Breast epithelium (tissue), 3 donors: Measurements from ENCODE around the gene SLC35A2.

Experiments used
- POLR2A ChIP-seq: fragments of 450-650 bp; IDR thresholded peaks from one replicate; pipeline ENCODE4 v1.6.1; 2016; ENCODE audit warnings: antibody characterized with exemption, mild to moderate bottlenecking, moderate library complexity
- POLR2AphosphoS5 ChIP-seq, 3 donors: sonication (generic); formaldehyde crosslinking; IDR thresholded peaks; one replicate each; pipeline ENCODE4 v1.6.1; 2017; ENCODE audit warnings: antibody characterized with exemption in 3 of 3
- TF ChIP-seq, protein P1 (sequence below), 3 donors: fragments of 450-650 bp; IDR thresholded peaks; one replicate each; pipeline ENCODE4 v1.5.1; 2016 to 2017; ENCODE audit warnings: antibody characterized with exemption in 3 of 3, mild to moderate bottlenecking in 3 of 3, moderate library complexity in 3 of 3

DNA sequence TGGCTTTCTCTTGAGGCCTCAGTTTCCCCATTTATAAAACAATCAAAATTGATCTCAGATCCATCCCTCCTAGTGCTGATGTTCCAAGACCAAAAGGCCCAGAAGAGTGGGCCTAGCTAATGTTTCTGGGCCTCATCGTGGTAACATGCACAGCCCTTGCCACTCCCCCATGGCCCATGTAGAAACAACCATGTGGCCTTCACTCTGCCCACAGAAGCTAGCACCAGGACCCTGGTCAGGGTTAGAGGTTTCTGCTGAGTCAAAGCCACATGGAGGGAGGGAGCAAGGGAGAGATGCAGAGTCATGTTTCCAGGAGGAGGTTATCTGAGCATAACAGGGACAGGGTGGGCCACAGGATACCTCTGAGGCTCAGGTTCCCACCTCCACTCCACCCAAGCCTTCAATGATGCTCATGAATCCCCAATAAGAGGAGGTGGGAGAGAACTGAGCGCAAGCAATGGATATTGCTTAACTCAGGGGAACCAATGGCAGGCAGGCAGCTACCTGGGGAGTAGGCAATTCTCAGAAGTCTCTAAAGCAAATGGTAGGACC lies 29.0 kb upstream of the SLC35A2 start:
- TF ChIP-seq, protein P1, sequence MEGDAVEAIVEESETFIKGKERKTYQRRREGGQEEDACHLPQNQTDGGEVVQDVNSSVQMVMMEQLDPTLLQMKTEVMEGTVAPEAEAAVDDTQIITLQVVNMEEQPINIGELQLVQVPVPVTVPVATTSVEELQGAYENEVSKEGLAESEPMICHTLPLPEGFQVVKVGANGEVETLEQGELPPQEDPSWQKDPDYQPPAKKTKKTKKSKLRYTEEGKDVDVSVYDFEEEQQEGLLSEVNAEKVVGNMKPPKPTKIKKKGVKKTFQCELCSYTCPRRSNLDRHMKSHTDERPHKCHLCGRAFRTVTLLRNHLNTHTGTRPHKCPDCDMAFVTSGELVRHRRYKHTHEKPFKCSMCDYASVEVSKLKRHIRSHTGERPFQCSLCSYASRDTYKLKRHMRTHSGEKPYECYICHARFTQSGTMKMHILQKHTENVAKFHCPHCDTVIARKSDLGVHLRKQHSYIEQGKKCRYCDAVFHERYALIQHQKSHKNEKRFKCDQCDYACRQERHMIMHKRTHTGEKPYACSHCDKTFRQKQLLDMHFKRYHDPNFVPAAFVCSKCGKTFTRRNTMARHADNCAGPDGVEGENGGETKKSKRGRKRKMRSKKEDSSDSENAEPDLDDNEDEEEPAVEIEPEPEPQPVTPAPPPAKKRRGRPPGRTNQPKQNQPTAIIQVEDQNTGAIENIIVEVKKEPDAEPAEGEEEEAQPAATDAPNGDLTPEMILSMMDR (IDR thresholded peaks at IDR 0.05): no peak
- no peak for TF ChIP-seq POLR2A
- TF ChIP-seq POLR2AphosphoS5 (IDR thresholded peaks at IDR 0.05): no peak
